ENCODE measurements around the gene EFNA5.

EFNA5 gene

GRCh38 chr5:107670932-107671741 is at the start of gene EFNA5:
Gene EFNA5, minus strand, starts transcription at chr5:107670937.
- TF ChIP-seq ZC3H10 (CRISPR knock-in tag; IDR thresholded peaks at IDR 0.05) (no peak), TSHZ2 (CRISPR knock-in tag; IDR thresholded peaks at IDR 0.05) (no peak), PPARA (CRISPR knock-in tag; IDR thresholded peaks at IDR 0.05; ENCODE audit: borderline replicate concordance) (no peak), GLIS3 (CRISPR knock-in tag; IDR thresholded peaks at IDR 0.05) (no peak), POU6F1 (CRISPR knock-in tag; IDR thresholded peaks at IDR 0.05; ENCODE audit: borderline replicate concordance, low read depth) (no peak), TCF4 (CRISPR knock-in tag; IDR thresholded peaks at IDR 0.05; ENCODE audit: borderline replicate concordance) (no peak), OSR1 (CRISPR knock-in tag; IDR thresholded peaks at IDR 0.05) (no peak), TOX (CRISPR knock-in tag; IDR thresholded peaks at IDR 0.05; ENCODE audit: borderline replicate concordance) (no peak), ZNF8 (CRISPR knock-in tag; IDR thresholded peaks at IDR 0.05) (no peak), CREB5 (CRISPR knock-in tag; IDR thresholded peaks at IDR 0.05; ENCODE audit: low read depth) (no peak)
- peak; percentile 20 for ATAC-seq

DNA sequence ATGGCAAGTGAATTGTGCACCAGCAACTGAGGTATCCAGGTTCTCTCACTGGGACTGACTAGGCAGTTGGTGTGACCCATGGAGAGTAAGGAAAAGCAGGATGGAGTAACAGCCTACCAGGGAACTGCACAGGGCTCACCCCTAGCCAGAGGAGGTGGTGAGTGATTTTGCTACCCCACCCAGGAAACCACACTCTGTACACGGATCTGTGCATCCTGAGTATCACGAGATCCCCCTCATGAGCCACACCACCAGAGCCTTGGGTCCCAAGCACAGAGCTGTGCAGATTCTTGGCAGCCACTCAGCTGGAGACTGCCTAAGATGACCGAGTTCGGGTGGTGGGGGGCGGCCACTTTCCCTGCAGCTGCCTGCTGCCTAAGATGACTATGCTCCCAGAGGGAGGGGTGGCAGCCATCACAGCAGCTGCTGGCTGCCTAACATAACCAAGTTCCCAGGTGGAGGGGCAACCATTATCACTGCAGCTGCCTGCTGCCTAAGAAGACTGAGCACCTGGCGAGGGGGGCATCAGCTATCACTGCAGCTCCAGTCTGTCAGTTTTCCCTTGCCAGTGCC is 48.4 kb upstream of the EFNA5 start:
- no peak for TF ChIP-seq CSDC2 (CRISPR knock-in tag; IDR thresholded peaks at IDR 0.05)
- TF ChIP-seq TSHZ2 (CRISPR knock-in tag; IDR thresholded peaks at IDR 0.05): no peak
- no peak for TF ChIP-seq ZNF70 (CRISPR knock-in tag; IDR thresholded peaks at IDR 0.05)
- TF ChIP-seq SNAI2 (CRISPR knock-in tag; IDR thresholded peaks at IDR 0.05): no peak
- no peak for TF ChIP-seq POU6F1 (CRISPR knock-in tag; IDR thresholded peaks at IDR 0.05; ENCODE audit: borderline replicate concordance, low read depth)
- TF ChIP-seq TOX (CRISPR knock-in tag; IDR thresholded peaks at IDR 0.05; ENCODE audit: borderline replicate concordance): no peak
- TF ChIP-seq ZNF8 (CRISPR knock-in tag; IDR thresholded peaks at IDR 0.05): no peak
- no peak for TF ChIP-seq ARNTL (CRISPR knock-in tag; IDR thresholded peaks at IDR 0.05; ENCODE audit: borderline replicate concordance, low read depth)
- TF ChIP-seq GLIS3 (CRISPR knock-in tag; IDR thresholded peaks at IDR 0.05): no peak
- TF ChIP-seq RARB (CRISPR knock-in tag; IDR thresholded peaks at IDR 0.05): no peak
- no peak for TF ChIP-seq CSRNP3 (CRISPR knock-in tag; IDR thresholded peaks at IDR 0.05)
- TF ChIP-seq ISL1 (CRISPR knock-in tag; IDR thresholded peaks at IDR 0.05): no peak
- TF ChIP-seq ZFP3 (CRISPR knock-in tag; IDR thresholded peaks at IDR 0.05): no peak
- no peak for ATAC-seq
